Skeletal muscle satellite cell (primary cell): ENCODE measurements around the gene EHMT2.

ENCODE experiments used
- H3K27me3 ChIP-seq: 2 replicates; pipeline ENCODE4 v1.7.0; 2013; ENCODE audit warnings: low read length; ENCODE audit not compliant: control insufficient read depth, insufficient read depth
- H3K36me3 ChIP-seq: 2 replicates; pipeline ENCODE4 v1.7.0; 2013; ENCODE audit warnings: mild to moderate bottlenecking, control low read depth, low read length; ENCODE audit not compliant: insufficient read depth
- H3K4me1 ChIP-seq: 2 replicates; pipeline ENCODE4 v1.7.0; 2013; ENCODE audit warnings: low read length; ENCODE audit not compliant: control insufficient read depth, insufficient read depth
- H3K4me2 ChIP-seq: 2 replicates; pipeline ENCODE4 v1.7.0; 2013; ENCODE audit warnings: mild to moderate bottlenecking, low read length
- H3K4me3 ChIP-seq: 2 replicates; pipeline ENCODE4 v1.7.0; 2013; ENCODE audit warnings: low read length
- H3K9ac ChIP-seq: 2 replicates; pipeline ENCODE4 v1.7.0; 2013; ENCODE audit warnings: mild to moderate bottlenecking, low read depth, low read length, moderate library complexity
- H3K9me3 ChIP-seq: replicated peaks from 2 replicates; pipeline ENCODE4 v1.7.0; 2013; ENCODE audit warnings: mild to moderate bottlenecking, control low read depth, low read length

EHMT2 gene

DNA sequence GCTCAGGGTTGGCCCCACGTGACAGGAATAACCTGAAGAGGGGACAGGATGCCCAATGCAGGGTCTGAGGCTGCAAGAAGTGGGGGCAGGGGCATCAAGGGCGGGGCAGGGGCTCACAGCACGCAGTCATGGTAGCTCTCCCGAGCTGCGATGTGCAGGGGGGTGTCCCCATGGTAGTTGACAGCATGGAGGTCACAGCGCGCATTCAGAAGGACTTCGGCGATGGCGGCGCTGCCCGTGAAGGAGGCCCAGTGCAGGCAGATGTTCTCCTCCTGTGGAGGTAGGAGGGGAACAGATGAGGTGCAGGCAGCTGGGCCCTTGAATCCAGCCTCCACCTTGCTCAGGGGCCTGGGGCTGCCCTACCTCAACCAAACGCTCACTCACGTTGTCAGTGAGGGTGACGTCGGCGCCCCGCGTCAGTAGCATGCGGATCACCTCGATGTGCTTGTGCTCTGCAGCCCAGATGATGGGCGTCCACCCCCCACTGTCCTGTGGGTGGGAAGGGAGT, 12.9 kb downstream of the EHMT2 start:
- H3K4me2 ChIP-seq, result no peak overlapping the region
- H3K27me3 ChIP-seq, result no peaks in the 10 kb centered on the region
- peaks cover 66% of the 10 kb centered on the region for H3K36me3 ChIP-seq
- H3K9me3 ChIP-seq, result no peaks in the 10 kb centered on the region
- H3K4me1 ChIP-seq, result no peaks in the 10 kb centered on the region
- no peak overlapping the region for H3K4me3 ChIP-seq
- H3K9ac ChIP-seq, result no peak overlapping the region

DNA sequence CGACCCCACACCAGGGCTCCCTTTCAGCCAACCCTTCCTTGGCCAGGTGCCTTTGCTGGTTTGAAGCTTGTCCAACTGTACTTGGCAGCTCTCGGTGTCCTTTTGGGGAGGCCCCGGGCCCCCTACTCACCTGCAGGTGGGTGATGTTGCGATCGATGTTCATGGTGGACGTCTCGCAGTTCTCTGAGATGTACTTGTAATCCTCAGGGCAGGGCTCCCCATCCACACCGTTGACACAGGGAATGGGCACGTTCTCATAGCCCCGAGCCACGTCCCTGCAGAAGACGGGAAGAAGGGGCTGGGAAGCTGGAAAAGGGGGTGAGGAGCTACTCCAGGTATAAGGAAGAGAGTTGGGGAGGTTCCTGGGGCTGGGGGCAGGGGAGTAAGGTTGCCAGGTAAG, 13.8 kb downstream of the EHMT2 start:
- Histone ChIP-seq H3K4me3 (no peak overlapping the region), H3K4me2 (no peak overlapping the region), H3K9ac (no peak overlapping the region), H3K36me3 (peaks cover 60% of the 10 kb centered on the region), H3K27me3 (no peaks in the 10 kb centered on the region), H3K9me3 (no peaks in the 10 kb centered on the region), H3K4me1 (no peaks in the 10 kb centered on the region)

DNA sequence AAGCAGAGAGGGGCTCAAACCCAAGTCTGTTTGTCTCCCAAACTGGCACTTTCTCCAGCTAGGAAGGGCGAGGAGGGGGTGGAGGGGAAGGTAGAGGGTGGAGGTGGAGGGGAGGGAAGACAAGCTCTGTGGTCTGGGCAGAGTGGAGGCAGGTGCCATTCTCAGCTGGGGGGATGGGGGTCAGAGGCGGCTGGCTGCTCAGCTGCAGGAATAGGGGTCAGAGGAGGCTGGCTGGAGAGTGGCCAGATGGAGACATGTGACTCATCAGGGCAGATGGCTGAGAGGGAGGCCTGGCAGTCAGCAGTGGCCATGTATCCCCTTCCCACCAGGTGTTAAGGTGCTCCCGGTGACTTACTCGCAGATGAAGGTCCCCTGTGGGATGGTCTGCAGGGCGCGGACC, 15.2 kb downstream of the EHMT2 start:
- no peaks in the 10 kb centered on the region for H3K9me3 ChIP-seq
- H3K4me2 ChIP-seq, result no peak overlapping the region
- no peaks in the 10 kb centered on the region for H3K4me1 ChIP-seq
- peaks cover 47% of the 10 kb centered on the region for H3K36me3 ChIP-seq
- no peak overlapping the region for H3K9ac ChIP-seq
- no peak overlapping the region for H3K4me3 ChIP-seq
- H3K27me3 ChIP-seq, result no peaks in the 10 kb centered on the region

DNA sequence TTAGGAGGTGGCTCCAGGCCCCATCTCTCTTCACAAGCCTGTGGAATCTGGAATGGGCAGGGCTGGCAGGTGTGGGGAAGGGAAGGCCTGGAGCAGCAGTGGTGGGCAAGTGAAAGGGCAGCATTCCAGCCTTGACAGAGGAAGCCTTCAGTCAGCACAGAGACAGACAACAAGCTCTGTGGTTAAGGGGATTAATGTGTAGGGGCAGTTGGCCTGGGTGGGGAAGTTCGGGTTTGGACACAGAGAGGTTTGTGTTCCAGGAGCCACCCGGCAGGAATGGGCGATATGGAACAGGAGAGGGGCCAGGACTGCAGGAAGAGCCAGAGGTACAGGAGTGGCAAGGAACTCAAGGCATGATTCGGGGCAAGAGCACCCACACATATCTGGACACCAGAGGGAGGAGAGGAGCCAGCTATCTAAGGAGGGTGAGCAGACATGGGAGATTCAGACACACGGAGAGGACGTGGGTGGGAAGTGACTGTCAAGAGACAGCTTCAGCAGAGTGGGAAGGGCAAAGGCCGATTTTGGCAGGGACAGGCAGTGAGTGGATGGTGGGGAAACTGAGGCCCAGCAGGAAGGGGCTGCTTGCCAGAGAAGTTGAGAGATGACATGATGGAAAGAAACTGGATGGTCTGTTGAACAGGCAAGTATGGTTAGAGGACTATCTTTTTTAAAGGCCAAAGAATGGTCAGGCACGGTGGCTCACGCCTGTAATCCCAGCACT, 16.2 kb downstream of the EHMT2 start:
- H3K9me3 ChIP-seq, result no peaks in the 10 kb centered on the region
- H3K27me3 ChIP-seq, result no peaks in the 10 kb centered on the region
- H3K36me3 ChIP-seq, result peaks cover 38% of the 10 kb centered on the region
- H3K9ac ChIP-seq, result no peak overlapping the region
- no peaks in the 10 kb centered on the region for H3K4me1 ChIP-seq
- H3K4me3 ChIP-seq, result no peak overlapping the region
- H3K4me2 ChIP-seq, result no peak overlapping the region

DNA sequence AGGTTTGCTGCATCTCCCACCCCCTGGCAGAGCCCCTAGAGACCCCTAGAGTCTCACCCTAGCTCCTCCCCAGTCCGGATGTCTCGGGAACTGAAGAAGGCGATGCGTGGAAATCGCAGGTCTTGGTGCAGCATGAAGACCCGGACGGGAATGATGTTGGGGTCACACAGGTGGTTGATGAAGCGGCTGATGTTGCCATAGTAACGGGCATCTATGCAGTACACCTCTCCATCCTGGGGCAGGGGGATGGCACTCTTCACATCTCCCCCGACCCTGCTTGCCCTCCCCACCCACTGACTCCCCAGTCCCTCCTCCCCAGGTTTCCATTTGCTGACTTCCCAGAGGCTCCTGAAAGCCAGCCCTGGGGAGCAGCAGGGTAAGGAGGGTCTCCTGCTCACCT, 16.9 kb downstream of the EHMT2 start:
- H3K36me3 ChIP-seq, result peaks cover 38% of the 10 kb centered on the region
- H3K4me1 ChIP-seq, result no peaks in the 10 kb centered on the region

DNA sequence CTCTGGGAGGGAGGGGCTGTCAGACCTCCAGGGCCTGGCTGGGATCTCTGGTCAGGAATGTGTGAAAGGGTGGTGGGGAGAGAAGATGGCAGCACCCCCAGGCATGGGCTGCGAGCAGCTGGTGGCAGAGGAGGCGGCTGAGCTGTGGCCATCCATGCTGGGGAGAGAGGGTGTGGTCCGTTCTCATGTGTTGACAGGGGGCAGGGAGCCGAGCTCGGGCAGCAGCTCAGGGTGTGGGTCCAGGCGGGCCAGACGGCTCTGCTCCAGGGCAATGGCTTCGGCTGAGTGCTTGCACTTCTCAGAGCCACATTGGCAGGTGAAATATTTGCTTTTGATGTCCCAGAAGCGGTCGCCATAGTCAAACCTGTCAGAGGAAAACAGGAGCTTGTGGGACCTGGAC, 17.6 kb downstream of the EHMT2 start:
- peaks cover 38% of the 10 kb centered on the region for H3K36me3 ChIP-seq
- no peaks in the 10 kb centered on the region for H3K4me1 ChIP-seq
- H3K9me3 ChIP-seq, result no peaks in the 10 kb centered on the region
- no peak overlapping the region for H3K4me3 ChIP-seq
- no peak overlapping the region for H3K9ac ChIP-seq
- H3K27me3 ChIP-seq, result no peaks in the 10 kb centered on the region
- no peak overlapping the region for H3K4me2 ChIP-seq

More for the DNA sequence above, 16.9 kb downstream of the EHMT2 start:
- Histone ChIP-seq H3K27me3 (no peaks in the 10 kb centered on the region), H3K9me3 (no peaks in the 10 kb centered on the region), H3K4me3 (no peak overlapping the region), H3K4me2 (no peak overlapping the region), H3K9ac (no peak overlapping the region)

DNA sequence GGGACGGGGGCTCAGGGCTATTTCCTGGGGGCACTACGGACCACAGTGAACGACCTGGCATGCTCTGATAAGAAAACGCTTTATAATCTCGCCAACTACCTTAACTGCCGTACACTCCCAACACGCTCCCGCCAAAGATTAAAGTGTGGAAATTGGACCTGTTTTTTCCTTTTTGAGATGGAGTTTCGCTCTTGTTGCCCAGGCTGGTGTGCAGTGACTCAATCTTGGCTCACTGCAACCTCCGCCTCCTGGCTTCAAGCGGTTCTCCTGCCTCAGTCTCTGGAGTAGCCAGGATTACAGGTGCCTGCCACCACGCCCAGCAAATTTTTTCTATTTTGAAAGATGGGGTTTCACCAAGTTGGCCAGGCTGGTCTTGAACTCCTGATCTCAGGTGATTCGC, 18.4 kb downstream of the EHMT2 start:
- H3K4me3 ChIP-seq, result no peak overlapping the region
- no peak overlapping the region for H3K9ac ChIP-seq
- no peaks in the 10 kb centered on the region for H3K27me3 ChIP-seq
- peaks cover 38% of the 10 kb centered on the region for H3K36me3 ChIP-seq
- no peak overlapping the region for H3K4me2 ChIP-seq
- H3K9me3 ChIP-seq, result no peaks in the 10 kb centered on the region
- no peaks in the 10 kb centered on the region for H3K4me1 ChIP-seq

DNA sequence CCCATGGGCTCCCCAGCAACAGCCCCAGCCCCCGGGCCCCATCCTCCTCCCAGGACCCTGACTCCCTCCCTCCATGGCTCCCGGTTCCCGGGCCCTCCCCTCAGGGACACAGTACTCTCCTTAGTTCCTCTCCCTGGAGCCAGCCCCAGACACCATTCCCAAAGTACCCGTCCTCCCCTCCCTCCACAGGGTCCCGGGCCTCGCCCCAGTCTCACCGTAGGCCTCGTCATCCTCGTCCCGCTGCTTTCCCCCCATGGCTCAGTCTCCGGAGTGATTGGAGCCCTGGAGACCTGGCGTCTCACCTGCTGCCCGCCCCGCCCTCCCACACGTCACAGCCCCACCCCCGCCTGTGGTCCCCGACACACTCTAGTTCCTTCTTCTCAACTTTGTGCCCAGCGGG, 18.8 kb downstream of the EHMT2 start, which contains the start of gene SLC44A4:
SLC44A4 (minus strand) TSS at position 272 of the 400 bp plus-strand sequence; CDS start at position 255, 17 bp downstream.
- Histone ChIP-seq H3K4me3 (no peak within 1 kb of the TSS), H3K36me3 (peaks cover 37% of the 10 kb centered on the region), H3K4me2 (no peak within 1 kb of the TSS), H3K9ac (no peak within 1 kb of the TSS), H3K27me3 (no peaks in the 10 kb centered on the region), H3K9me3 (no peaks in the 10 kb centered on the region), H3K4me1 (no peaks in the 10 kb centered on the region)

DNA sequence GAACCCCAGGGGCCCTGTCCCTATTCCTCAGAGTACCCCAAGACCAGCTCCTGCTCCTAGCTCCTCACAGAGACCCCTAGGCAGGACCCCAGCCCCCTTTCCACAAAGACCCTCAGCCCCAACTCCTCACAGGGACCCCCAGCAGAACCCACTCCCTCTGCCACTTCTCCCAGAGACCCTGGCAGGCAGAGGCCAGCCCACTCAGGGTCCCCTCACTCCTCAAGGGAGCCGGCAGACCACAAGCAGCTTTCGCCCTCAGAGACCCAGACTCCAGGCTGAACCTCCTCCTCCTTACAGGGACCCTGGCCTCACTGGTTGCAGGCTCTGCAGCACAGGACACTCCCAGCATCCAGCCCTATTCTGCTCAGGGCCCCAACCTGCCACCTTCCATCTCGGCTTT, 19.3 kb downstream of the EHMT2 start:
- Histone ChIP-seq H3K9ac (no peak overlapping the region), H3K4me3 (no peak overlapping the region), H3K27me3 (no peaks in the 10 kb centered on the region), H3K36me3 (peaks cover 32% of the 10 kb centered on the region), H3K4me1 (no peaks in the 10 kb centered on the region), H3K9me3 (no peaks in the 10 kb centered on the region), H3K4me2 (no peak overlapping the region)

DNA sequence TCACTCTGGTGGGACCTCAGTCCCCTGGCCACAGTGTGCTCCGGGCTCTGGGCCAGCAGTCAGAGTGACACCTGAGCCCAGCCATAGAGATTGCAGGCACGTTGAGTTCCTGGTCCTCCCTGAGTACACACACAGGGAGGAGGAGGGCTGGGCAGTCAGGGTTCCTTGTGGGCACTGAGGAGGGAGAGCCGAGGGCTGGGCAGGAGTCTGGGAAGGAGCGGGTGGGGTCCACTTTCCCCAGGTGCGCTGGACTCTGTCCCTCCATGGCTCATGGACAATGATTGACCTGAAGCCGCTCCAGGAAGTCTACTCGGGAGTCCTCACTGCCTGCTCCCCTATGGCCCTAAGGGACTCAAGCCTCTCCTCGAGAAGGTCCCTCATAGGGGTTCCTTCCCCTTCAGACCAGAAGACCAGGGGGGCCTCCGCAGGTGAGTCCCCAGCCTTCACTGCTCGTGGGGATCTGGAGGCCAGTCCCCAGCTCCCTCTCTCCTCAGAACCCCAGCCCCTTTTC, 19.8 kb downstream of the EHMT2 start:
- H3K4me1 ChIP-seq, result no peaks in the 10 kb centered on the region
- H3K4me2 ChIP-seq, result no peak overlapping the region
- H3K4me3 ChIP-seq, result no peak overlapping the region
- H3K27me3 ChIP-seq, result no peaks in the 10 kb centered on the region
- H3K36me3 ChIP-seq, result peaks cover 27% of the 10 kb centered on the region
- H3K9ac ChIP-seq, result no peak overlapping the region
- H3K9me3 ChIP-seq, result no peaks in the 10 kb centered on the region

DNA sequence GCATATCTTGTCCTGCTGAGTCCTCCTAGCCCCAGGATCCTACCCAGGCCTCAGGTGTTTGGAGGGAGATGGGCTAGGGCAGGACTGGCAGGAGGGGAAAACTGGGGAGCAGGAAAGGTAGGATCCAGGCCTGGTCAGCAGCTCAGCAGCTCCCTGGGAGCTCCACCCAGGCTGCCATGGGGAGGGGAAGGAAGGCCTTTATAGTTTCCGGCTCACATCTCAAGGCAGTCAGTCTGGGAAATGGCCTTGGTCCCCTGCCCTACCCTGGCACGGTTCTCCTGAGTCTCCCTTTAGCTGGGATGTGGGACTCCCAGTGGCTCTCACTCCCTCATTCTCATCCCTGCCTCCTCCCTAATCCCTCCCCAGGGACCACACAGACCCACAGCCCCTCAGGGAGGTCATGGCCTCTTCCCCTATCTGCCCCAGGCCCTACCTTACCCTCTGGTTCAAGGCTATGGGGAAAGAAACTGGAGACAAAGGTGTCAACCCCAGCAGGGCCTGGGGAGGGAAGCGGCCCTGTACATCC, 20.3 kb downstream of the EHMT2 start:
- Histone ChIP-seq H3K4me3 (no peak overlapping the region), H3K4me1 (no peaks in the 10 kb centered on the region), H3K9me3 (no peaks in the 10 kb centered on the region), H3K9ac (no peak overlapping the region), H3K27me3 (no peaks in the 10 kb centered on the region), H3K4me2 (no peak overlapping the region), H3K36me3 (peaks cover 24% of the 10 kb centered on the region)

DNA sequence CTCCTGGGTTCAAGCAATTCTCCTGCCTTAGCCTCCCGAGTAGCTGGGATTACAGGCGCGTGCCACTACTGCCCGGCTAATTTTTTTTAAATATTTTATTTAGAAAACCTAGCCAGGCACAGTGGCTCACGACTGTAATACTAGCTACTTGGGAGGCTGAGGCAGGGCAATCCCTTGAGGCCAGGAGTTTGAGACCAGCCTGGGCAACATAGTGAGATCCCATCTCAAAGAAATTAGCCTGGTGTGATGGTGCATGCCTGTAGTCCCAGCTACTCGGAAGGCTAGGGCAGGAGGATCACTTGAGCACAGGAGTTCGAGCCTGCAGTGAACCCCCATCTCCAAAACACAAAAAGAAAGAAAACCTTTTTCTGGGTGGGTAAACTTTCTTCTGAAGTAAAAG, 21.1 kb downstream of the EHMT2 start:
- H3K4me3 ChIP-seq, result no peak overlapping the region
- no peak overlapping the region for H3K4me2 ChIP-seq
- H3K36me3 ChIP-seq, result peaks cover 19% of the 10 kb centered on the region
- H3K9me3 ChIP-seq, result no peaks in the 10 kb centered on the region
- H3K9ac ChIP-seq, result no peak overlapping the region
- peaks cover 1% of the 10 kb centered on the region for H3K4me1 ChIP-seq
- peaks cover 5% of the 10 kb centered on the region for H3K27me3 ChIP-seq
